HG03045 (cell line): ENCODE results near the gene ZMYND10.

ENCODE experiments used
- ATAC-seq: cut with Tn5 transposase; IDR thresholded peaks from one replicate; pipeline ENCODE4 v1.9.1; 2021; ENCODE audit warnings: mild to moderate bottlenecking, moderate library complexity; ENCODE audit not compliant: unreplicated experiment

Gene ZMYND10

DNA sequence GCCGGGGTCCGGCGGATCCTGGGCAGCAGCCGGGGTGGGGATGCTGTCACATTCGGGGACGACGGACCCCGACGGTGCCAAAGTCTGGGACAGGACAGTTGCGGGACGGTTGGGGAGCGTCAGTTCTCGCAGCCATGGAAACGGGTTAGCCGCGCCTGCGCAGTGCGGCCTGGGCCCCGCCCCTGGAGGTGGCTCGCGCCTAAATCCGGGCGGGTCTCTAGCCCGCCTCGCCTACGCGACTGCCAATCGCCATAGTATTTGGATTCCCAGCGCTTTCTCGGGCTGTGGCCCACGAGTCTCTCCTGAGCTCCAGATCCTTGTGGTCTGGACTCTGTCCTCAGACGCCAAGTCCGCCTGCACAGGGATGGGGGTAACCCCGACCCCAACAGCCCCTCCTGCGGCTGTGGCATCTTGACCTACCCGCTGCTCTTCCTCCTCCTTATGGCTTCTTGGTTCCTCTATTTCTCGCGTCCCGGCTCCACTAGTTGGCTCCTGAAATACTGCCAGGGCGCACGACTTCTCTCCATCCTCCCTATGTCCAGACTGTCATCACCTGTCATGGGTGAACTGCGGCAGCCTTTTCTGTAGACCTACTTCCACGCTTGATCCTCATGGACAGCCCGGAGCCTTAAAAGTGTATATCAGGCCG is at the start of gene ZMYND10:
Gene ZMYND10, minus strand, starts transcription at position 147 of the 649 bp plus-strand sequence. CDS start 153 bp downstream, outside the sequence.
- no peak for ATAC-seq

DNA sequence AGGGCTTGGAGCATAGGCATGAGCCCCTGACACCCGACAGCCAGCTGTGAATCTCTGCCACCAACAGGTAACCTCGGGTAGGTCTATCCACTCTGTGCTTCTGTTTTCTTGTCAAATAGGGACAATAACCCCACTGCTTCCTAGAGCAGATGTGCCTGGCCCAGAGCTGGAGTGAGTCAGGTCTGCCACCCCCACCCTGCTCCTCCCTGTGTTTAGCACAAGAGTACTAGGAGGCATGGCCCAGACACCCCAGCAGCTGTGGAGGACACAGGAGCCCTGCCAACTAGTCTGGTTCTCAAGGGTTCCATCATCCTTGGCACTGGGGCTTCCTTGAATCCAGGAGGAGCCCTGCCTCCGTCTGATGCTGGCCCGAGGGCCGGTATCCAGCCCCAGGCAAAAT is 47.5 kb upstream of the ZMYND10 start:
- no peak for ATAC-seq

DNA sequence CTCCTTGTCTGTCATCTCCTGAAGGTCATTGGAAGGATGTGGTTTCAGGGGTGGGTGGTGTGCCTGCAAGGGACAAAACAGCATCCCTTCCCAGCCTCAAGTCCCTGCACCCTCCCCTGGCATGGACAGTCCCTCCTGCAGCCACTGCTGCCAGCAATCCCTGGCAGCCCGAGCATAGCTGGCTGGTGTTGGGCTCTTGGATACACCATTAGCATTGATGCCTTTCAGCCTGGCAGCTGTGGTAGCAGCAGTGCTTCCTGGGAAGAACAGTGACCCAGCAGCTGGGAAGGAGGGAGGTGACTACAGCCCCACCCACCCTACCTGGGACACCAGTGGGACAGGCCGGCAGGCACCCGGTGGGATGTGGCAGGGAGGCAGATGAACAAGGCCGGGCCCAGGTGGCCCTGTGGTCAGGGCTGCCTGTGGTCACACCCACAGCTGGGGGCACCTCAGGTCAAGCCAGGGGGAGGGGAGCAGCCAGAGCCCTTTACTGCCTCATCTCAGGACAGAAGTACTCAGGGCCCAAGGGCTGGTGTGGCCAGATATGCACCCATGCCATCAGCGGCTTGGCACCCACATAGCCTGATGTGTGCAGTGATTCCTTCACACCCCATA is 46.7 kb upstream of the ZMYND10 start:
- ATAC-seq = no peak

DNA sequence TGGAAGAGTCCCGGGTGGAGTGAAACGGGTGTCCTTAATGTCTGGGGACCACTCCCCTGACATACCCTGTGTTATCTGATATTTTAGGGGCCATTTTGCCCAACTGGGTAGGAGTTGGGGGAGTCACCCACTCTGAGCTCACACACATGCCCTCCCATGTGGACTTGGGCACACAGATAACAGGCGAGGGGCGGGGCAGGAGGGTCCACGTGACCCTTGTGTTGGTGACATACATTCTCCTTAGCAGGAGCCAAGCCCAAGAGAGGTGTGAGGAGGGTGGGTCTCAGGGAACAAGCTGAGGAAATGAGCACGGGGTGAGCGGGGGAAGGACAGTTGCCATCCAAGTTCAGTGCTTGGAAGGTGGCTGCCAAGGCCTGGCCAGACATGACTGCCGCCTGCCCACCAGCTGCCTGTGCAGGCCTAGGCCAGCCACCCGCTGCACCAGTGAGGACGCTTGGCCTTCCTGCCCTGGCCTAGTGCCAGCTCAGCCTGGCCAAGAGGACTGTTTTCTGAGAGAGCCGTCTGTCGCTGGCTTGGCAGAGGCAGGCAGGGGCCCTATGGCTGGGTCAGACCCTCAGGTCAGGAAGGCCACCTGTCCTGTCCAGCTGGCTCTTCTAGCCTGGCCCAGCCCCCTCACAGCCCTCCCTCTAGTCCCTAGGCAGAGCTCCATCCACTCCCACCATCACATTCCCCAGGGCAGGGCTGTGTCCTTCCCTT is 45.1 kb upstream of the ZMYND10 start:
- no peak for ATAC-seq

DNA sequence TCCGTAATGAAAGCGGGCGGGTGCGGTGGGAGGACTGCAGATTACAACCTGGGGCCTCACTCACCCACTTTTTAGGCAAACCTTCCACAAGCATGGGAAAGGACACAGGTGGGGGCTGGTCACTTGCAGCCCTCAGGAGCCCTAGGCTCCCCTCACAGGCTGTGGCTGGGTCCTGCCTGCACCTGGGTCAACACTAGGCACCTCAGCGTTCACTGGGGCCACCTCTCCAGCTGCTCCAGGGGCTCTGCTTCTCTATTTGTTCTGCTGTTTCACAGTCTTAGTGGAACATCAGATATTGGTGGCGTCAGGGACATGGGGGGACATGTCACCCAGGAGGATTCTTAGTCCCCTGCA is 43.9 kb upstream of the ZMYND10 start:
- ATAC-seq = no peak

DNA sequence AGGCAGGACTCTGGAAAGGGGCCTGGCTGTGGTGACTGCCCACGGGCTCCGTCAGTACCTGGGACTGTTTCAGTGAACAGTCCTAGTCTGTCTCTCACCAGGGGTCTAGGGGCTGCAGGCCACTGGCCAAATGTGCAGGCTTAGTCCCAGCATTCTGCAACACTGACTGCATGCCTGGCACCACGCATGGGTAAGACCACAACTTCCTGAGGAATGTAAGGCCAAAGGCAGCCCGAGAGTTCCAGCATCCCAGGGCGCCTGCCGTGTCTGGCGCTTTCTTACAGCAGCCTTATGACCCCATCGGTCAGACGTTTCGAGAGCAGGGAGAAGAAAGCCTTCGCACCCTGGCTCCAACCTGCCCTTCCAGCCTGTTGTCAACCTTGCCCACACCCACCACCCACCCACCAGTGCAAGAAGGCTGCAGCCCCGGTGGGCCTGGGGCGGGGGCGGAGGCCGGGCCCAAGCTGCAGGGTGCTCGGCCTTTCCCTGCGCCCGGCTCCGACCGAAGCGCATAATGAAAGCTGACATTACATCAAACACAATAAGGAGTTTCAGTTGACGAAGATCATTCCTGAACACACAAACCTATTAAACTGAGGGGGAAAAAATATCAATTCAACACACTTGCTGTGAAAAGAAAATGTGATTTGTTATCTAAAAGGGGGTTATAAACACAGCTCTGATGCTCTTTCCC is 43.3 kb upstream of the ZMYND10 start:
- ATAC-seq = no peak

DNA sequence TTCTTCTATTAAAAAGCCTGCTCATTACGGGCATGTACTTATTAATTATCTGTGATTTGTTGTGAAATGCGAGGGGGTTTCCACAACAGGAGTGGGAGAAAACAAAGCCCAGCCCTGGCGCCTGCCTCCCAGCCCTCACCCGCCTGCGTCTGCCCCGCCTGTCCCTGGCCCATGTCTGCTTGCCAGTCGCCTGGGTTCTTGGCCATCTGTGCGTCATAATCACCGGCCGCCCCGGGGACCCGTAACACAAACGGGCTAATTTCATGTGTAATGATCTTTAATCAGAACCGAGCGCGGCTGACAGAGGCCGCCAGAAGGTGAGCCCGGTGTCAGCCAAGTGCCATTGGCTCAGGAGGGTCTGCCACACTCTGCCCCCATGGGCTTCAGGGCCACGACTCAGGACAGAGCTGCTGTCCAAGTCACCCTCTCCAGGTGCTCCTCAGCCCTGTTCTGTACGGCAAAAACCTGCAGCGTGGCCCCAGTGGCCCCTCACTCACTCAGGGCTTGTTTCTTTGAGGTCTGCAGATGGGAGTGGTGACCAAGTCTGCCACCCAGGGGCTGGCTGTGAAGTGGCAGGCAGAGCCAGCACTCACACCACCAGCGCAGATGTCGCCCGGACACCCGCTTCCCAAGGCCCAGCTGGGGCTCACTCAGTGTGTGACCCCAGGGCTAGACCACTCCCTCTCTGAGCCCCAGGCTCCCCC is 42.6 kb upstream of the ZMYND10 start:
- ATAC-seq = no peak

DNA sequence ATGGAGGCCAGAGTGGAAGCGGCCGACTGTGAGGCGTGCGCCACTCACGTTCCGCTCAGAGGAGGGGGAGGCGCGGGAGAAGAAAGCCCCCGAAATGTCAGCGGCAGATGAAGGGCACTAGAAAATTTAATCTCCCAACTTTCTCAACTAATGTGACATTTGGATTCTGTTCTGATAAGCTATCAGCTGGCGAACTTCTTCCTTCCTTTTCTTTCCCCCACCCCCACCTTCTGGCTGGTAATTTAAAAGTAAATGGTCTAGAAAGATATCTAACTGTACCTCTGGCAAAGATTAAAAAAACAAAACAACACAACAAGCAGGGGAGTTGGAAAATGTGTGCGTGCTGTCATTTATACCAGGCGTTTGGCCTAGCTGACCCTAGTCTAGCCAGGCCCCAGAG is 40.2 kb upstream of the ZMYND10 start:
- ATAC-seq = no peak

DNA sequence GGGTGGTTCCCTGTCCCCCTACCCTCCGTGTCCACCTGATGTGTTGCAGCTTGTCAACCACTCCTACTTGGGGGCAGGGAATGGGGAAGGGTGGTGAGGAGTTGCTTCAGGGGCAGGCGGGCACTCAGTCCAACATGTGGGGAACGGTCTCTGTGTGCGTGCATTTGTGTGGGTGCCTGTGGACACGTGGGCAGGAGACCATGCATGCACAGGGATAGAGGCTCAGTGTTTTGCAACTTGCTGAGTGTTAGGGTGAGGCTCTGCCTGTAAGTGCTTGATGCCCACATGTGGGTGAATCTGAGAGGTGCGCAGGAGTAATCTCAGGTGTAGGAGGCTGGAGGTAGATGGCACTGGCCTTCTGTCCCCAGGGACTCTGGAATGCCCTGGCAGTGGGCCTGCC is 38.2 kb upstream of the ZMYND10 start:
- ATAC-seq = no peak

DNA sequence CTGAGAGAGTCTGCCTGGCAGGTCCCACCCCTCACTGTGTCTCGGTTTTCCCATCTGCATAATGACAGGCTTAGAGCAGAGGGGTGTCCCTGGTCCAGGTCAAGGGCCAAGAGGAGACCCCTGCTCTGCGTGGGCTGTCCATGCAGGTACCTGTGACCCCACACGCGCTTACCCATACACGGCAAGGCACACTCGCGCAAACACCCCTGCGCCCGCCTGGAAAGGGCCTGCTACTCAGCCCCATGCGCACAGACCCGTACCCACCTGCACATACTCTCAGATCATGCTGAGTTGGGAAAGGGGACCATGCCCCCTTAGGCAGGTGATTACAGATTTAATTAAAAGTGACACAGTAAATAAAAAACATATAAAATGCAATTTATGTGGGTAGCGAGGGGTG is 37.2 kb upstream of the ZMYND10 start:
- no peak for ATAC-seq

DNA sequence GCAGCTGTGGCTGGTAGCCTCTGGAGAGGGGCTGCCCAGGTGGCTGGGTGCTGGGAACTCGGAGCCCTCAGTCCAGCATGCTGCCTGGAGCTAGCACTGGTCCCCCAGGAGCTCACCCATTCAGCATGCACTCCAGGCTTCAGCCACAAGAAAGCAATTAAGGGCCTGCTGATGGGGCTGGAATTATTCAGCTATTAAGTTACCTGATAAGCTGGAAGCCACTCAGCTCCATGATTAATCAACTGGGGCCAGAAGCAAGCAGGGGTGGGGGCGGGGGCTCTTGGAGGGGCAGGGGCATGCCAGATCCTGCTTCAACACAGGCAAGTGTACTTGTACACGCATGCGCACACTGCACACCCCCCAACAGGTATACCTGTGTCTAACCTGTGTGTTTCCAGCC is 35.9 kb upstream of the ZMYND10 start:
- ATAC-seq = no peak

DNA sequence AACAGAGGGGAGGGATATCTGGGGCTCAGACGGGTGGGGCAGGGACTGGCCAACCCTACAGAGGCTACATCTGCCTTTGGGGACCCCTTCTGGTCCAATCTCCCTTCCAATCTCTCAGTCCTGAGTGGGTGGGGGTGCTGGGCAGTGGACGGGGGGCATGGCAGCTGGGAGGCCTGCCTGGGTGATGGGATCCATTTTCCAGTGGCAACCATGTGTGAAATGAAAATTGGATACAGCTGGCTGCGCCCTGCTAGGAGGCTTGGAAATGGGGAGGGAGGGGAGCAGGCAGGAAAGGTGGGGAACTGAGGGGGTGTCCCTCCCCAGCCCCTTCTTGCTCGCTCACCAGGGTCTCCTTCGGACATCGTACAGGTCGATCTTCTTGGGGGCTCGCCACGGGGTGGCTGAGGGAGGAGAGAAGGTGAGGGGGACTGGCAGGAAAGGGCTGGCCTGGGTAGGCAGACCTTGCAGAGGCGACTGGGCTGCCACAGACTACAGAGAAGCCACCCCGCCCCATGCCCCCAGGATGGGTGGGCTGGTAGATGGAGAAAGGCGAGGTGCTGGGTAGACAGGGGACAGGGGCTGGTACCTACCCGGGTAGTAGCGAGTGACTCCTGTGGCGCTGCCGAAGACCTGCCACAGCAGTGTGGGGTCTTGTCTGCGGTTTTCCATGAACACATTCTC is 35.0 kb upstream of the ZMYND10 start:
- ATAC-seq = no peak

DNA sequence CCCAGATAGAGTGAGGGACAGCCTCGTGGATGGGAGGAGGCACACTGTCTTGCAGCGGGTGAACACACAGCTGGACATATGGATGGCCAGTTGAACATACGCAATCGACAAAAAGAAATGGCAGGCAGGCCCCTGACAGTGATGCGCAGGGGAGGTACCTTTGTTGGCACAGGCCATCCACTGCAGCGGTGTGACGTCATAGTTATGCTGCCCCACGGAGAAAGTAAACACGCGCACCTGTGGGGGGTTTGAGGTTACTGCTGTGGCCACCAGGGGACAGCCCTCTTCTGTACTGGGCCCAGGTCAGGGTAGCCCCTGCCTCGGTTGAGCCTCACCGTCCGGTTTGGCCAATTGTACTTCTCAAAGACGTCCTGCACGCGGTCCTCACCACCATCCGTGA is 33.2 kb upstream of the ZMYND10 start:
- no peak for ATAC-seq

DNA sequence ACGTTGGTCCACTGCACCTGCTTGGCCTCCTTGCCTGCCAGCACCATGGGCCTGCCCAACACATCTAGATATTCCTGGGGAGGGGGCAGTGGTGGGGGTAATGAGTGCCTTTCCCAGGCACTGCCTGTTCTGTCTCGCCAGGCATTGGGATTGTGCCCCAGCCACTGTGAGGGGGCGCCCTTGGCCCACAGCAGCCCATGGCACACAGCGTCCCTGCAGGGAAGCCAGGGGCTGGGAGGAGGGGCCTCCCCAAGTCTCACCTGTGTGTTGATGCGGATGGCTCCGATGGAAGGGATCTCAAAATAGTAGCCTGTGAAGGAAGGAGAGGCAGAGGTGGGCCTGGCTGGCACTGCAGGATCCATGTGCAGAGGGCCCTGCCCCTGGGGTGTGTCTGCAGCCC is 32.5 kb upstream of the ZMYND10 start:
- no peak for ATAC-seq

DNA sequence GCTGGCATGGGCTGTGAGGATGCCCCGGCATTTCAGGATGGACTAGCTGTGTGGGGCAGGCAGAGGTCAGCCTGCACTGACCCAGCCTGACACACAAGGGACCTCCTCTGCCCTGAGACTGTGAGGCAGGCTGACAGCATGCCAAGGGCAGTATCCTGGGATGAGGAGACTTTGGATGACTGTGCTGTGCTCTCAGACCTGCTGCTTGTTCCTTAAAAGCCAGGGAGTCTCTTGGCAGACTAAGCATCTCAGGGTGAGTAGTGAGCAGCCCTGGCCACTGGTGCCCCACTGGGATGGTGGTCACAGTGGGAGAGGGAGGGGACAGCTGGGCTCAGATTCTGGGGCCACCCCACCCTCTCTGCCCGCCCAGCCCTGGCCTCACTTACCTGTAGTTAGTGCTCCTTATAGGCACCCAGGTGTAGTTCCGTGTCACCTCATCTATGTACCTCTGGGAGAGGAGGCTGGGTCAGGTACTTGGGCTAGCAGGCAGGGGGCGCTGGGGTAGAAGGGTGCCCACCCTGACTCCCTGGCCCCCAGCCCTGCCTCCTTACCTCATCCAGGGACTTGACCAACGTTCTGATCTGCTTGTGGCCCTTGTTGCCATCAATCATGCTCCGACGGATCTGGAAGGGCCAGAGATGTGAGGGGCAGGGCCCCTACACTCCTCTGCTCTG is 29.9 kb upstream of the ZMYND10 start:
- no peak for ATAC-seq

DNA sequence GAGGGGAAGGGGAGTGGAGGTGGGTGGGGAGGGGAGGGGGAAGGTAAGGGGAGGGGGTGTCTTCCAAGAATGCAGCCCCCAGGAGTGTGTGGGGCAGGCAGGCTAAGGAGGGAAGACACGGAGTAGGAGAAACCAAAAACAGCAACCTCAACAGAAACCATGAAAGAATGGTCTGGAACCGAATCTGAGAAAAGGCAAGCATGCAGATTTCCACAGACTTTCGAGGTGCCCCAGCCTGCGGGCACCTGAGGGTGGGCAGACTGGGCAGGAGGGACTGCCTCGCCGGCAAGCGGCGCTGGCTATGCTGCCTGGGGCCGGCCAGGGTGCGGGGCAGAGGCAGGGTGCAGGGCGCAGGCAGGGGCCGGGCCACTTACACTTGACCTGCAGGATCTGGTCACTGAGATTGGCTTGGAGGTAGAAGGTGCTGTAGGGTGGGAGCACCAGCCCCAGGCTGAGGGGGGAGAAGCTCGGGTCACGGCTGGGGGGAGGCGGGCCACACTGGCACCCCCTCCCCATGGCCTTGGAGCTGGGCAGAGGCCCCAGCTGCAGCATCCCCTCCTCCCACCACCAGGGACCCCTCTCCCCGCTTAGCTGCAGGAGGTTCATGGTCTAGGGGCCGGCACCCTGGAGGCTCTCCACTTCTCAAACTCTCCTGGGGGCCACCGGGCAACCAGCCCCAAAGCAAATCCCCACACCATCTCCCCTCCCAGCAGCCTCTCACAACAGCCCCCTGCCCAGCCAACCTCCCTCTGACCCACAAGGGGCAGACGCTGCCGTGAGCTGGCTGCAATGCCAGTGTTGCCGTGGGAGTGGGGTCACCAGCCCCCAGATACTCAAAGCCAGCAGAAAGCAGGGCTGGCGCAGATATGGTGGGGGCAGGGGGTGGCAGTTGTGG is 29.1 kb upstream of the ZMYND10 start:
- no peak for ATAC-seq

DNA sequence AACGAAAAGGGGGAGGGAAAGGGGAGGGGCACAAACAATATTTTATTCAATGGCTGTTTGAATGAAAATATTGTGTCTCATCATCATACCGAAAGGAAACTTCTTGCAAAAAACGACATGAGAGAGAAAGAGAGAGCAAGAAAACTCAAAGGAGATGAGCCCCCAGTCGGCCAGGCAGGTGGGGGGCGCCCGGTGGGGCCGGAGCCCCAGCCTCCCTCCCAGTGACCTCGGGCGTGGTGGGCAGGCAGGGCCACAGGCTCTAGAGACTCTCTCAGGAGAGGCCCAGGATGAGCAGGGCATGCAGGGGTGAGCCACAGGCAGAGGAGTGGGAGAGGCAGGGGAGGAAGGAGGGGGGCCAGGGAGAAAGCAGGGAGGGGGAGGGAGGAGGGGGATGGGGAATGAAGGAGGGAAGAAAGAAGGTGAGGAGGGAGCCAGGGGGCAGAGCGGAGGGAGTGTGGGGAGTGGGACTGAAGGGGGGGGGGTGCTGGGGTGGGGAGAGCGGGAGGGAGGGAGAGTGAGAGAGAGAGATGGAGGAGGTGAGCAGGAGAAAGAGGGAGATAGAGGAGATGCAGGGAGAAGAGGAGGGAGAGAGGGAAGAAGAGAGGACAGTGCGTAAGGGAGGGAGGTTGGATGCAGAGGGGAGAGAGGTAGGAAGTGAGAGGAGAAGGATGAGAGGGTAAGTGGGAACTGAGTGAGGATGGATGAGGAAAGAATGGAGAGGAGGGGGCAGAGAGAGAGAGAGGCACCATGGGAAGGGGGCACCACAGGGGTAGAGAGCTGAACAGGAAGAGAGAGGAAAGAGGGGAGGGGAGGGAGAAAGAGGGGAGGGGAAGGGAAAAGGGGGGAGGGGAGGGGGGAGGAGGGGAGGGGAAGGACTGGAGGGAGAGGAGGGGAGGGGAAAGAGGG is 27.9 kb upstream of the ZMYND10 start:
- ATAC-seq = no peak

DNA sequence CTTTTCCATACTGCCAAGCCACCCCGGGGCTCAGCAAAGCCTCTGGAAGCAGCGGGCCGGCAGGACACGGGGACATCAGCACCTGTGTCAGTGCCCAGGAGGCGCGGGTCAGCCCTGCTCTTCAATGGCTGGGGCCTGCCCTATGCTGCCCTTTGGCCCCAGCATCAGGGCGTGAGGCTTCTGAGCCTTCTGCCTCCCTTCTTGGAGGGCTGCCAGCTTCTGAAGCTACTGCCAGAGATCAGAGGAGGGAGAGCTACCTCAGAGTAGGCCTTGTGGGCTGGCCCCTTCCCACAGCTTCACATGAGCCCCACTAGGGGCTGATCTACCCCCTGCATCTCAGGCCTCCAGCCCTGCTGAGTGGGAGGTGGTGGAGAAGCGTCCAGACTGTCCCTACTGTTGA is 26.8 kb upstream of the ZMYND10 start:
- ATAC-seq = no peak
